ENCODE results near the gene MCOLN2. TPM values are rescaled to one million over a fixed set of nuclear protein-coding genes. Genes with fewer than 3 reads are reported as not detected.

The MCOLN2 gene
- total RNA-seq, 2 experiments from 2014 or later = 104 to 188 TPM

DNA sequence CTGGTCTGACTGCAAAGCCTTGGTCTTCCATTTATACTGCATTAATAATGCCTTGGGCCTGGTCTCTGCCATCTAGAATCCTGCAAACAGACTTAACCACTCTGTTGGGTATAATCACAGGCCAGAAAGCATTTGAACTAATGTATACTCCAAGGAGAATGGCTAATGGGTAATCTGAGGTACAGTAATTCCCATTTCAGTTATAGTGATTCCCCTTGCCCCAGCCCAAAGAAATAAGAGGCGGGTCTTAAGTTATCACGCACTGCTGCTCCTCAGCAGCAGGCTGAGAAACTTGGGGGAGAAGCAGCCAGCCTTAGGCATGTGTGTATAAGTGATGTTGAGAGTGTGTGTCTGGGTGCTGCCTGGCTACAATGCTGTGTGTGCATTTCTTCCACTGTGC, 106.3 kb downstream of the MCOLN2 start:
- BruUV-seq (replicated peaks) = no TSS peak
- Histone ChIP-seq H3K9me2 (ENCODE audit: insufficient read depth, low read length) (no peaks in the 10 kb centered on the region), H3K9me3 (ENCODE audit: low read length) (no peaks in the 10 kb centered on the region), H3K4me3 (ENCODE audit: low read depth, low read length, poor library complexity, severe bottlenecking) (no peak overlapping the region), H3K4me1 (ENCODE audit: insufficient read depth, low read length, poor library complexity, severe bottlenecking) (no peaks in the 10 kb centered on the region), H3K27ac (ENCODE audit: low read depth, low read length, poor library complexity, severe bottlenecking) (no peak overlapping the region), H4K20me1 (ENCODE audit: insufficient read depth, low read length) (no peaks in the 10 kb centered on the region), H3K79me2 (ENCODE audit: insufficient read depth, low read depth, low read length) (no peaks in the 10 kb centered on the region), H3K4me2 (ENCODE audit: low read length) (no peak overlapping the region), H3K36me3 (ENCODE audit: insufficient read depth, low read length) (no peaks in the 10 kb centered on the region), H2AFZ (ENCODE audit: low read length) (no peak overlapping the region)
- ChIA-PET CTCF (ENCODE audit: unreplicated experiment) (no interaction called here), POLR2A (no interaction called here)
- no peak for DNase-seq (ENCODE audit: low spot score)
- TF ChIP-seq, protein P1, sequence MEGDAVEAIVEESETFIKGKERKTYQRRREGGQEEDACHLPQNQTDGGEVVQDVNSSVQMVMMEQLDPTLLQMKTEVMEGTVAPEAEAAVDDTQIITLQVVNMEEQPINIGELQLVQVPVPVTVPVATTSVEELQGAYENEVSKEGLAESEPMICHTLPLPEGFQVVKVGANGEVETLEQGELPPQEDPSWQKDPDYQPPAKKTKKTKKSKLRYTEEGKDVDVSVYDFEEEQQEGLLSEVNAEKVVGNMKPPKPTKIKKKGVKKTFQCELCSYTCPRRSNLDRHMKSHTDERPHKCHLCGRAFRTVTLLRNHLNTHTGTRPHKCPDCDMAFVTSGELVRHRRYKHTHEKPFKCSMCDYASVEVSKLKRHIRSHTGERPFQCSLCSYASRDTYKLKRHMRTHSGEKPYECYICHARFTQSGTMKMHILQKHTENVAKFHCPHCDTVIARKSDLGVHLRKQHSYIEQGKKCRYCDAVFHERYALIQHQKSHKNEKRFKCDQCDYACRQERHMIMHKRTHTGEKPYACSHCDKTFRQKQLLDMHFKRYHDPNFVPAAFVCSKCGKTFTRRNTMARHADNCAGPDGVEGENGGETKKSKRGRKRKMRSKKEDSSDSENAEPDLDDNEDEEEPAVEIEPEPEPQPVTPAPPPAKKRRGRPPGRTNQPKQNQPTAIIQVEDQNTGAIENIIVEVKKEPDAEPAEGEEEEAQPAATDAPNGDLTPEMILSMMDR (conservative IDR thresholded peaks at IDR 0.05; ENCODE audit: low read length) = no peak
- TF ChIP-seq EZH2phosphoT487 (IDR thresholded peaks at IDR 0.05; ENCODE audit: borderline replicate concordance, low read depth, low read length) = no peak
- intact Hi-C loops (cut with micrococcal nuclease; ENCODE audit: unreplicated experiment) = no loop called here

DNA sequence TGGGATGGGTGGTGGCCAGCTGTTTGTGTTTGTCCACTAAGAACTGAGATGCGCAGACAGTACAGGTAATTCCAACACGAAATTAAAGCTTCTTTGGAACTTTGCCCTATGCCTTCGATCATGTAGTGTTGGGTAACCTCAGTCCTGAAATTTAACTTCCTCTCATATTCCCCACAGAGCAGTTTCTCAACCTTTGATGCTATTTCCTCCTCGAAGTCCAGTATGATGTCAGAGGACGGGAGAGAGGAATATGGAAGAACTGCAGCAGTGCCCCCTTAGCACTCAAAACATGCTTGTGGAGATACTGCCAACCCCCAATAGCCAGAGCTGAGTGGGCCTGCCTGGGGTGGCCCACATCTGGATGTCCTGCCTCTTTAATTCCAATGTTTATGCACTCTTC, 107.5 kb downstream of the MCOLN2 start:
- Histone ChIP-seq H3K4me3 (ENCODE audit: low read depth, low read length, poor library complexity, severe bottlenecking) (no peak overlapping the region), H3K9me2 (ENCODE audit: insufficient read depth, low read length) (no peaks in the 10 kb centered on the region), H3K4me2 (ENCODE audit: low read length) (no peak overlapping the region), H3K36me3 (ENCODE audit: insufficient read depth, low read length) (no peaks in the 10 kb centered on the region), H3K4me1 (ENCODE audit: insufficient read depth, low read length, poor library complexity, severe bottlenecking) (no peaks in the 10 kb centered on the region), H3K79me2 (ENCODE audit: insufficient read depth, low read depth, low read length) (no peaks in the 10 kb centered on the region), H3K9me3 (ENCODE audit: low read length) (no peaks in the 10 kb centered on the region), H4K20me1 (ENCODE audit: insufficient read depth, low read length) (no peaks in the 10 kb centered on the region), H3K27ac (ENCODE audit: low read depth, low read length, poor library complexity, severe bottlenecking) (no peak overlapping the region), H2AFZ (ENCODE audit: low read length) (no peak overlapping the region)
- POLR2A ChIA-PET = interaction anchor here (0.7 kb wide), 1 partner anchor 362 kb away, joined by 3 read pairs; no protein-coding TSS in a partner anchor
- no peak for DNase-seq (ENCODE audit: low spot score)
- CTCF ChIA-PET (ENCODE audit: unreplicated experiment) = interaction anchor here (0.6 kb wide), 1 partner anchor 113 kb away, joined by 3 read pairs; no protein-coding TSS in a partner anchor
- BruUV-seq (replicated peaks) = no TSS peak
- no peak for TF ChIP-seq EZH2phosphoT487 (IDR thresholded peaks at IDR 0.05; ENCODE audit: borderline replicate concordance, low read depth, low read length)
- TF ChIP-seq, protein P1 (conservative IDR thresholded peaks at IDR 0.05; ENCODE audit: low read length) = no peak
- intact Hi-C loops (cut with micrococcal nuclease; ENCODE audit: unreplicated experiment) = no loop called here

DNA sequence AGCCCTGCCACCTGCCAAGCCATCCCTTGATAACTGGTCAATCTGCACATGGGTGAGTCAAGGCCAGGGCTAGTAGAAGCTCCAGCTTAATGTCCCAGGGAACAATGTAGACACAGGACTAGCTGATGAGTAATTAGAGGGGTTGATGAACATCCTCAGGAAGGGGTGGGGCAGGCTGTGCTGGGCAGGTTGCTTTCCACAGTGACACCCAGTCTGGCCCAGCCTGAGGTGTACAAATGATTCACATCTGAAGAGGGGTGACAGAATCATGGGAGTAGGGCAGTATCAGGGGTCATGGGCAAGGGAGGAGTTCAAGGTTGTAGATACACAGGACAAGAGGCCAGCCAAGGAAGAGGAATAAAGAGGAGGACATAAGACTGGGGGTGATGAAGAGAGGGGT, 108.2 kb downstream of the MCOLN2 start:
- no peak overlapping the region for H3K4me3 ChIP-seq (ENCODE audit: low read depth, low read length, poor library complexity, severe bottlenecking)
- no peaks in the 10 kb centered on the region for H4K20me1 ChIP-seq (ENCODE audit: insufficient read depth, low read length)
- intact Hi-C loops (cut with micrococcal nuclease; ENCODE audit: unreplicated experiment) = no loop called here
- no peak overlapping the region for H3K4me2 ChIP-seq (ENCODE audit: low read length)
- no peak overlapping the region for H3K27ac ChIP-seq (ENCODE audit: low read depth, low read length, poor library complexity, severe bottlenecking)
- no TSS peak for BruUV-seq (replicated peaks)
- TF ChIP-seq, protein P1 (conservative IDR thresholded peaks at IDR 0.05; ENCODE audit: low read length) = no peak
- no peak for TF ChIP-seq EZH2phosphoT487 (IDR thresholded peaks at IDR 0.05; ENCODE audit: borderline replicate concordance, low read depth, low read length)
- H3K79me2 ChIP-seq (ENCODE audit: insufficient read depth, low read depth, low read length) = no peaks in the 10 kb centered on the region
- H3K9me2 ChIP-seq (ENCODE audit: insufficient read depth, low read length) = no peaks in the 10 kb centered on the region
- DNase-seq (ENCODE audit: low spot score) = no peak
- H3K36me3 ChIP-seq (ENCODE audit: insufficient read depth, low read length) = no peaks in the 10 kb centered on the region
- H3K9me3 ChIP-seq (ENCODE audit: low read length) = no peaks in the 10 kb centered on the region
- no peak overlapping the region for H2AFZ ChIP-seq (ENCODE audit: low read length)
- POLR2A ChIA-PET = no interaction called here
- H3K4me1 ChIP-seq (ENCODE audit: insufficient read depth, low read length, poor library complexity, severe bottlenecking) = no peaks in the 10 kb centered on the region
- CTCF ChIA-PET (ENCODE audit: unreplicated experiment) = no interaction called here
